ENCODE data around the gene SLC16A6.
"Not testable (repeated sequence)": the region's sequence is repeated elsewhere in the genome, so short reads cannot be mapped to it uniquely, and the experiment has no call there.

SLC16A6 gene

GRCh38 chr17:68265833-68266232 lies 25.1 kb downstream of the SLC16A6 start:
- not testable (repeated sequence) for H3K9ac ChIP-seq (ENCODE audit: low read length); H3K4me3 ChIP-seq (ENCODE audit: low read length); H3K4me1 ChIP-seq (ENCODE audit: control insufficient read depth, insufficient read depth, low read length); H3K27me3 ChIP-seq (ENCODE audit: control insufficient read depth, insufficient read depth, low read length); H3K27ac ChIP-seq (ENCODE audit: low read depth, low read length); H3K36me3 ChIP-seq (ENCODE audit: control insufficient read depth, insufficient read depth, low read length)

- H3K9ac ChIP-seq (ENCODE audit: low read length); H3K27ac ChIP-seq (ENCODE audit: low read depth, low read length): not testable (repeated sequence)
Measured at GRCh38 chr17:68263101-68263681, 27.7 kb downstream of the SLC16A6 start.

GRCh38 chr17:68262467-68262866 lies 28.5 kb downstream of the SLC16A6 start:
- H3K9ac ChIP-seq (ENCODE audit: low read length); H3K27ac ChIP-seq (ENCODE audit: low read depth, low read length); H3K36me3 ChIP-seq (ENCODE audit: control insufficient read depth, insufficient read depth, low read length); H3K4me1 ChIP-seq (ENCODE audit: control insufficient read depth, insufficient read depth, low read length); H3K27me3 ChIP-seq (ENCODE audit: control insufficient read depth, insufficient read depth, low read length); H3K4me3 ChIP-seq (ENCODE audit: low read length): not testable (repeated sequence)

More at GRCh38 chr17:68263101-68263681, 27.7 kb downstream of the SLC16A6 start:
- not testable (repeated sequence) for H3K36me3 ChIP-seq (ENCODE audit: control insufficient read depth, insufficient read depth, low read length); H3K27me3 ChIP-seq (ENCODE audit: control insufficient read depth, insufficient read depth, low read length); H3K4me3 ChIP-seq (ENCODE audit: low read length); H3K4me1 ChIP-seq (ENCODE audit: control insufficient read depth, insufficient read depth, low read length)

- Histone ChIP-seq H3K27me3 (ENCODE audit: control insufficient read depth, insufficient read depth, low read length) (no peaks in the 10 kb centered on the region), H3K27ac (ENCODE audit: low read depth, low read length) (no peak overlapping the region), H3K36me3 (ENCODE audit: control insufficient read depth, insufficient read depth, low read length) (peaks cover 4% of the 10 kb centered on the region), H3K4me3 (ENCODE audit: low read length) (no peak overlapping the region), H3K4me1 (ENCODE audit: control insufficient read depth, insufficient read depth, low read length) (no peaks in the 10 kb centered on the region), H3K9ac (ENCODE audit: low read length) (no peak overlapping the region)
Measured at GRCh38 chr17:68260051-68260762, 30.7 kb downstream of the SLC16A6 start.

GRCh38 chr17:68259648-68259951 lies 31.3 kb downstream of the SLC16A6 start:
- H3K27ac ChIP-seq (ENCODE audit: low read depth, low read length), result not testable (repeated sequence)

GRCh38 chr17:68258890-68259647 lies 31.9 kb downstream of the SLC16A6 start:
- H3K4me3 ChIP-seq (ENCODE audit: low read length); H3K27ac ChIP-seq (ENCODE audit: low read depth, low read length); H3K36me3 ChIP-seq (ENCODE audit: control insufficient read depth, insufficient read depth, low read length); H3K4me1 ChIP-seq (ENCODE audit: control insufficient read depth, insufficient read depth, low read length); H3K9ac ChIP-seq (ENCODE audit: low read length); H3K27me3 ChIP-seq (ENCODE audit: control insufficient read depth, insufficient read depth, low read length): not testable (repeated sequence)

More at GRCh38 chr17:68259648-68259951, 31.3 kb downstream of the SLC16A6 start:
- H3K36me3 ChIP-seq (ENCODE audit: control insufficient read depth, insufficient read depth, low read length); H3K4me3 ChIP-seq (ENCODE audit: low read length); H3K4me1 ChIP-seq (ENCODE audit: control insufficient read depth, insufficient read depth, low read length); H3K9ac ChIP-seq (ENCODE audit: low read length); H3K27me3 ChIP-seq (ENCODE audit: control insufficient read depth, insufficient read depth, low read length): not testable (repeated sequence)

- Histone ChIP-seq H3K36me3 (ENCODE audit: control insufficient read depth, insufficient read depth, low read length) (peaks cover 6% of the 10 kb centered on the region), H3K4me1 (ENCODE audit: control insufficient read depth, insufficient read depth, low read length) (no peaks in the 10 kb centered on the region), H3K27me3 (ENCODE audit: control insufficient read depth, insufficient read depth, low read length) (no peaks in the 10 kb centered on the region), H3K27ac (ENCODE audit: low read depth, low read length) (no peak overlapping the region), H3K9ac (ENCODE audit: low read length) (no peak overlapping the region), H3K4me3 (ENCODE audit: low read length) (no peak overlapping the region)
Measured at GRCh38 chr17:68257934-68258333, 33.0 kb downstream of the SLC16A6 start.

- H3K27ac ChIP-seq (ENCODE audit: low read depth, low read length); H3K9ac ChIP-seq (ENCODE audit: low read length); H3K36me3 ChIP-seq (ENCODE audit: control insufficient read depth, insufficient read depth, low read length); H3K27me3 ChIP-seq (ENCODE audit: control insufficient read depth, insufficient read depth, low read length); H3K4me1 ChIP-seq (ENCODE audit: control insufficient read depth, insufficient read depth, low read length); H3K4me3 ChIP-seq (ENCODE audit: low read length): not testable (repeated sequence)
Measured at GRCh38 chr17:68256701-68257100, 34.2 kb downstream of the SLC16A6 start.

GRCh38 chr17:68255731-68256538 lies 35.0 kb downstream of the SLC16A6 start:
- H3K27ac ChIP-seq (ENCODE audit: low read depth, low read length), result no peak overlapping the region

GRCh38 chr17:68255151-68255550 lies 35.8 kb downstream of the SLC16A6 start:
- Histone ChIP-seq H3K27ac (ENCODE audit: low read depth, low read length) (no peak overlapping the region), H3K4me3 (ENCODE audit: low read length) (no peak overlapping the region), H3K27me3 (ENCODE audit: control insufficient read depth, insufficient read depth, low read length) (no peaks in the 10 kb centered on the region), H3K4me1 (ENCODE audit: control insufficient read depth, insufficient read depth, low read length) (no peaks in the 10 kb centered on the region), H3K9ac (ENCODE audit: low read length) (no peak overlapping the region), H3K36me3 (ENCODE audit: control insufficient read depth, insufficient read depth, low read length) (peaks cover 6% of the 10 kb centered on the region)

More at GRCh38 chr17:68255731-68256538, 35.0 kb downstream of the SLC16A6 start:
- Histone ChIP-seq H3K4me1 (ENCODE audit: control insufficient read depth, insufficient read depth, low read length) (no peaks in the 10 kb centered on the region), H3K9ac (ENCODE audit: low read length) (no peak overlapping the region), H3K4me3 (ENCODE audit: low read length) (no peak overlapping the region), H3K36me3 (ENCODE audit: control insufficient read depth, insufficient read depth, low read length) (peaks cover 6% of the 10 kb centered on the region), H3K27me3 (ENCODE audit: control insufficient read depth, insufficient read depth, low read length) (no peaks in the 10 kb centered on the region)

GRCh38 chr17:68253426-68253825 lies 37.5 kb downstream of the SLC16A6 start:
- not testable (repeated sequence) for H3K4me3 ChIP-seq (ENCODE audit: low read length); H3K27me3 ChIP-seq (ENCODE audit: control insufficient read depth, insufficient read depth, low read length); H3K36me3 ChIP-seq (ENCODE audit: control insufficient read depth, insufficient read depth, low read length); H3K4me1 ChIP-seq (ENCODE audit: control insufficient read depth, insufficient read depth, low read length); H3K27ac ChIP-seq (ENCODE audit: low read depth, low read length); H3K9ac ChIP-seq (ENCODE audit: low read length)

- no peaks in the 10 kb centered on the region for H3K36me3 ChIP-seq (ENCODE audit: control insufficient read depth, insufficient read depth, low read length)
- H3K27ac ChIP-seq (ENCODE audit: low read depth, low read length), result peak overlapping the region; percentile 93
- H3K4me1 ChIP-seq (ENCODE audit: control insufficient read depth, insufficient read depth, low read length), result peaks cover 4% of the 10 kb centered on the region
- no peak overlapping the region for H3K4me3 ChIP-seq (ENCODE audit: low read length)
- H3K27me3 ChIP-seq (ENCODE audit: control insufficient read depth, insufficient read depth, low read length), result no peaks in the 10 kb centered on the region
- H3K9ac ChIP-seq (ENCODE audit: low read length), result no peak overlapping the region
Measured at GRCh38 chr17:68249354-68249765, 41.6 kb downstream of the SLC16A6 start.
